HG03575 (cell line): ENCODE measurements around the gene GALNT17.

Experiments
- ATAC-seq: cut with Tn5 transposase; IDR thresholded peaks from one replicate; pipeline ENCODE4 v1.9.1; 2021; ENCODE audit not compliant: unreplicated experiment, insufficient number of reproducible peaks, low FRiP score; ENCODE audit errors: extremely low read depth

GALNT17 gene

GRCh38 chr7:71132127-71132376 lies at the start of gene GALNT17:
GALNT17 (plus strand) TSS chr7:71132144.
- ATAC-seq: no peak

- no peak for ATAC-seq
Observed at GRCh38 chr7:71095266-71095860, 36.6 kb upstream of the GALNT17 start.

GRCh38 chr7:71096351-71096750 lies 35.6 kb upstream of the GALNT17 start:
- no peak for ATAC-seq

DNA sequence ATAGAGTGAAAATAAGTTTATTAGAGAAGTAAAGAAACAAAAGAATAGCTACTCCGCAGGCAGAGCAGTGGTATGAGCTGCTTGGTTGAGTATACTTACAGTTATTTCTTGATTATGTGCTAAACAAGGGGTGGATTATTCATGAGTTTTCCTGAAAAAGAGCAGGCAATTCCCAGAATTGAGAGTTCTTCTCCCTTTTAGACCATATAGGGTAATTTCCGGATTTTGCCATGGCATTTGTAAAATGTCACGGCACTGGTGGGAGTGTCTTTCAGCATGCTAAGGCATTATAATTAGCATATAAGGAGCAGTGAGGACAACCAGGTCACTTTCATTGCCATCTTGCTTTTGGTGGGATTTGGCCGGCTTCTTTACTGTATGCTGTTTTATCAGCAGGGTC lies 25.7 kb upstream of the GALNT17 start:
- no peak for ATAC-seq

GRCh38 chr7:71112436-71112835 lies 19.5 kb upstream of the GALNT17 start:
- no peak for ATAC-seq

GRCh38 chr7:71120096-71120495 lies 11.8 kb upstream of the GALNT17 start:
- ATAC-seq: no peak

- no peak for ATAC-seq
Observed at GRCh38 chr7:71129126-71129525, 2.8 kb upstream of the GALNT17 start.

- no peak for ATAC-seq
Observed at GRCh38 chr7:71130031-71130679, 1.8 kb upstream of the GALNT17 start.

- no peak for ATAC-seq
Observed at GRCh38 chr7:71131256-71132126, 453 bp upstream of the GALNT17 start.

DNA sequence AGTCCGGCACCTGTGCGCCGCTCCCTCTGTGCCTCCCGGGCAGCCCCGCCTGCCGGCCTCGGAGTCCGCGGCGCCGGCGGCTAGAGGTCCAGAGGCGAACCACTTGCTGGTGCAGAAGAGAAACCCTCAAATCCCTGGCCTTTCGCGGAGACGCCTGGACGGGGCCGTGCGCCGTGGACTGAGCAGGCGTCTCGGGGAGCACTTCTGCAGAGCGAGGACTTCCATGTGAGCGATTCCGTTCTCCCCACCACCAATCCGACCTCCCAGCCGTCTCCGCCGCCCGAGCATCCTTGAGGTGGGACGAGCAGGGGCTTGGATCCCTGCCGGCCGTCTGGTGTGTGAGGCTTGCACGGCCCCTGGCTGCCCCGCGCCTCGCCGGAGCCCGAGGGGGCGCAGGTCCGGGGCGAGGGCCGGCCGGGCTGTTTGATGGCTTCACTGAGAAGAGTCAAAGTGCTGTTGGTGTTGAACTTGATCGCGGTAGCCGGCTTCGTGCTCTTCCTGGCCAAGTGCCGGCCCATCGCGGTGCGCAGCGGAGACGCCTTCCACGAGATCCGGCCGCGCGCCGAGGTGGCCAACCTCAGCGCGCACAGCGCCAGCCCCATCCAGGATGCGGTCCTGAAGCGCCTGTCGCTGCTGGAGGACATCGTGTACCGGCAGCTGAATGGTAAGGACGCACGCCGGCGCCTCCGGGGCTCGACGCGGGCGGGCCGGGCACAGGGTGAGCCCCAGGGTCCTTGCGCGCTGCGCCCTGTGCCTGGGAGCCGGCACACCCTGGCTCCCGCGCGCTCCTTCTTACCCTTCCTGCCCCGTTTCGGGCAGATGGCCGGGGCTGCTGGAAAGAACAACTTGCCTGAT lies 660 bp downstream of the GALNT17 start:
- no peak for ATAC-seq

- no peak for ATAC-seq
Observed at GRCh38 chr7:71133232-71133622, 1.3 kb downstream of the GALNT17 start.

DNA sequence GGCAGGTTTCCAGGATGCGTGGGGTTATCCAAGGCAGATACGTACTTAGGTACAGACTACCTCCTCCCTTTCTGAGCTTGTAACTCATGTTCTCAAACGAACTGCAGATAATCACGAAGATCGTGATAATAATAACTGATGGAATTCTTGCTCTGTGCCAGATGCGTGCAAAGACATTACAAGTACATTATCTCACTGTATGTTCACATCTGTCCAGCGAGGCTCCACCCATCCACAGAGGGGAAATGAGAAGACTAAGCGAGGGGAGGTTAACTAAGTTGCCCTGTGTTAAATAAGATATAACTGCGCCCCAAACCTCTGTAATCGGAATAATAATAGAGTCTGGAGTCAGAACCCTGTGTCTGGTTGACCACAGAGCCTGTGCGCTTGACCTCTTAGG lies 1.9 kb downstream of the GALNT17 start:
- ATAC-seq: no peak

- ATAC-seq: no peak
Observed at GRCh38 chr7:71135116-71135515, 3.2 kb downstream of the GALNT17 start.

DNA sequence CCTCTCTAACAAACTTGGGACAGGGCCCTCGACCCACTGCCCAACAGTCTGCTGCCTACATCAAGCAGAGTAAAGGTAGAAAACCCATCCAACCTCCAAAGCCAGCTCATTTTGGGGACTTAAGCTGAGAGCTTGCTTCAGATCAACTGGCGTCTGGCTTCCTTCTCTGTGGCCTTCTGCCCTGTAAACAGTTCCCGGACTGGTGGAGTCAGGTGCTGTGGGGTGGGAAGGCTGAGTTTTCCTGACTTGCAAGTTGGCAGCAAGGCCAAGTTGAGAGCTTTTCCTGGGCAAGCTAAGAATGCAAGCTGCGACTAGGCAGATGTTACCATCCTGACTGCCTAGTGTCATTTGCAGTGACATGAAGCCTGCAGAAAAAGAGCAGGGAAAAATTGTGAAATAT lies 3.7 kb downstream of the GALNT17 start:
- ATAC-seq: no peak

GRCh38 chr7:71137479-71137878 lies 5.5 kb downstream of the GALNT17 start:
- ATAC-seq: no peak

DNA sequence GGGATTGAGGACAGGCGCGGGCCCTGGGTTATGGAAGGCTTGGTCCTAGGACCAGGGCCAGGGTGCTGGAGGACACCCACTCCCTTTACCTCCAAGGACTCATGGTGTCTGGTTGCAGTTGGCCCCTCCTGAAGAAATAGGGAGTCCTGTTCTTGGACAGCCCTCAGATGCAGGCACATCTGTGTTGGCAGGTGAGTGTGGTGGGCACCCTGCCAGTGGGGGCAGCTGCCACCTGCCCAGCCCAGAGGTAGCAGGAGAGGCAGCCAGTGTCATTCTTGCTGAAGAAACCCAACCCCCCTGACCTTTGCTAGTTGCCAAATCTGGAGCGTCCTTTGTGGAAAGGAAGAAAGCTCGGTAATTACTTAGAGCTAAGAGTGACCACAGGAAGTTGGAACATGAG lies 8.3 kb downstream of the GALNT17 start:
- no peak for ATAC-seq

- no peak for ATAC-seq
Observed at GRCh38 chr7:71144963-71145362, 13.0 kb downstream of the GALNT17 start.

GRCh38 chr7:71145906-71146901 lies 14.3 kb downstream of the GALNT17 start:
- ATAC-seq: no peak
